Liver (tissue), 9 donors: ENCODE results near the gene RAB12. TPM values are rescaled to one million over a fixed set of nuclear protein-coding genes. Genes with fewer than 3 reads are reported as not detected.

ENCODE experiments used
- DNase-seq: peaks from one replicate; pipeline ENCODE4 v3.0.0-alpha.2; 2017; ENCODE audit warnings: low spot score
- H3K27ac ChIP-seq, 2 donors: one replicate each; pipeline ENCODE4 v1.7.0; 2013; ENCODE audit warnings: inconsistent platforms in 2 of 2, low read length in 2 of 2, control low read depth in 1 of 2, low read depth in 1 of 2, mild to moderate bottlenecking in 1 of 2
- H3K27me3 ChIP-seq, 4 donors: one replicate each; pipeline versions ENCODE4 v1.6.1 to v1.7.0; 2013; ENCODE audit warnings: low read length in 3 of 4, inconsistent platforms in 1 of 4, mild to moderate bottlenecking in 1 of 4, moderate library complexity in 1 of 4; ENCODE audit not compliant: control insufficient read depth in 4 of 4, insufficient read depth in 4 of 4
- H3K36me3 ChIP-seq, 4 donors: one replicate each; pipeline versions ENCODE4 v1.6.1 to v1.7.0; 2013; ENCODE audit warnings: low read length in 3 of 4, mild to moderate bottlenecking in 3 of 4, low read depth in 1 of 4, moderate library complexity in 1 of 4; ENCODE audit not compliant: control insufficient read depth in 4 of 4, insufficient read depth in 3 of 4
- H3K4me1 ChIP-seq, 4 donors: one replicate each; pipeline versions ENCODE4 v1.6.1 to v1.7.0; 2013; ENCODE audit warnings: low read length in 3 of 4, mild to moderate bottlenecking in 3 of 4, moderate library complexity in 1 of 4; ENCODE audit not compliant: control insufficient read depth in 4 of 4, insufficient read depth in 4 of 4
- H3K4me3 ChIP-seq, 3 donors: one replicate each; pipeline versions ENCODE4 v1.6.1 to v1.7.0; 2013; ENCODE audit warnings: low read length in 3 of 3, control low read depth in 1 of 3, low read depth in 1 of 3, mild to moderate bottlenecking in 1 of 3
- H3K9ac ChIP-seq, 2 donors: one replicate each; pipeline ENCODE4 v1.7.0; 2013; ENCODE audit warnings: low read length in 2 of 2, mild to moderate bottlenecking in 2 of 2, moderate library complexity in 2 of 2, control low read depth in 1 of 2, low read depth in 1 of 2
- H3K9me3 ChIP-seq, 4 donors: one replicate each; pipeline versions ENCODE4 v1.6.1 to v1.7.0; 2013; ENCODE audit warnings: low read length in 3 of 4; ENCODE audit not compliant: control insufficient read depth in 4 of 4
- ATF3 ChIP-seq: IDR thresholded peaks from 2 replicates; pipeline ENCODE4 v1.6.1; 2016; ENCODE audit warnings: antibody characterized with exemption
- CTCF ChIP-seq: fragments of 150-350 bp; IDR thresholded peaks from 2 replicates; pipeline ENCODE4 v1.5.1; 2017; ENCODE audit warnings: improper control_type of control experiment, low read depth, low read length; ENCODE audit not compliant: missing input control
- FOXA1 ChIP-seq: IDR thresholded peaks from 2 replicates; pipeline ENCODE4 v1.6.1; 2016; ENCODE audit warnings: antibody characterized with exemption
- FOXA2 ChIP-seq: IDR thresholded peaks from 2 replicates; pipeline ENCODE4 v1.6.1; 2016; ENCODE audit warnings: antibody characterized with exemption
- HNF4A ChIP-seq, 2 donors: conservative IDR thresholded peaks; 2 replicates each; pipeline ENCODE4 v1.6.1; 2016; ENCODE audit warnings: antibody characterized with exemption in 2 of 2, mild to moderate bottlenecking in 2 of 2
- HNF4G ChIP-seq: IDR thresholded peaks from 2 replicates; pipeline ENCODE4 v1.6.1; 2016; ENCODE audit warnings: antibody characterized with exemption
- JUND ChIP-seq, 2 donors: IDR thresholded peaks; 2 replicates each; pipeline ENCODE4 v1.6.1; 2016; ENCODE audit warnings: antibody characterized with exemption in 2 of 2
- MAX ChIP-seq: IDR thresholded peaks from 2 replicates; pipeline ENCODE4 v1.6.1; 2016; ENCODE audit warnings: antibody characterized with exemption
- RAD21 ChIP-seq, 2 donors: IDR thresholded peaks; 2 replicates each; pipeline ENCODE4 v1.6.1; 2016; ENCODE audit warnings: antibody characterized with exemption in 2 of 2, mild to moderate bottlenecking in 2 of 2
- REST ChIP-seq: IDR thresholded peaks from 2 replicates; pipeline ENCODE4 v1.6.1; 2016; ENCODE audit warnings: antibody characterized with exemption, mild to moderate bottlenecking
- RXRA ChIP-seq, 2 donors: IDR thresholded peaks; 2 replicates each; pipeline ENCODE4 v1.6.1; 2017 to 2018; ENCODE audit warnings: antibody characterized with exemption in 2 of 2, mild to moderate bottlenecking in 1 of 2
- SP1 ChIP-seq: IDR thresholded peaks from 2 replicates; pipeline ENCODE4 v1.6.1; 2018; ENCODE audit warnings: antibody characterized with exemption, mild to moderate bottlenecking
- TAF1 ChIP-seq: conservative IDR thresholded peaks from 2 replicates; pipeline ENCODE4 v1.6.1; 2016; ENCODE audit warnings: antibody characterized with exemption, mild to moderate bottlenecking
- YY1 ChIP-seq: IDR thresholded peaks from 2 replicates; pipeline ENCODE4 v1.6.1; 2016; ENCODE audit warnings: antibody characterized with exemption, mild to moderate bottlenecking
- ZBTB33 ChIP-seq: IDR thresholded peaks from 2 replicates; pipeline ENCODE4 v1.6.1; 2016; ENCODE audit warnings: antibody characterized with exemption
- WGBS: extraction: QIAGEN DNeasy Blood & Tissue Kit; methylation state at CpG from one replicate; pipeline ENCODE4 v1.1.7; 2013; 5-methylcytosine and 5-hydroxymethylcytosine counted together
- polyA plus RNA-seq, 2 donors: library from polyadenylated mRNA; stranded (reverse) in 1 of 2; unstranded in 1 of 2; fragments of 200-250 nt in 1 of 2; fragments of >200 nt in 1 of 2; fragmentation: Nextera tagmentation in 1 of 2; extraction: Ambion mirVana in 1 of 2; gene quantifications; one replicate each; pipeline versions ENCODE4 v1.2.1 to v1.2.3, GENCODE V29; 2013 to 2015
- total RNA-seq, 2 donors: library from RNA; depleted of rRNA; stranded (reverse); fragments of >200 nt; gene quantifications; one replicate each; pipeline ENCODE4 v1.2.3, GENCODE V29; 2014
- donor health status: healthy.
- donor health status: healthy.
- donor health status: healthy.
- donor health status: healthy.
- donor health status: healthy.

RAB12 gene
- total and polyA plus RNA-seq, 4 donors: 5.0 to 25.9 (median 14.9) TPM

GRCh38 chr18:8684577-8684976 is 75.3 kb downstream of the RAB12 start:
- WGBS: 96% methylated on average over 7 of the region's 7 CpGs

GRCh38 chr18:8685141-8685913 is 76.1 kb downstream of the RAB12 start:
- TF ChIP-seq RXRA (IDR thresholded peaks at IDR 0.05) (no peak), HNF4G (no peak), FOXA2 (no peak), REST (no peak), MAX (no peak), TAF1 (no peak), RAD21 (IDR thresholded peaks at IDR 0.05) (no peak), HNF4A (conservative IDR thresholded peaks at IDR 0.05) (no peak), FOXA1 (no peak), JUND (IDR thresholded peaks at IDR 0.05) (no peak), YY1 (no peak), ZBTB33 (no peak), SP1 (no peak), CTCF (no peak), ATF3 (no peak)
- H3K36me3 ChIP-seq: no peaks in the 10 kb centered on the region
- 88% methylated on average over 13 of the region's 13 CpGs for WGBS
- no peak overlapping the region for H3K9ac ChIP-seq
- H3K27ac ChIP-seq: no peak overlapping the region
- no peak for DNase-seq
- no peaks in the 10 kb centered on the region for H3K27me3 ChIP-seq
- no peak overlapping the region for H3K4me3 ChIP-seq
- H3K9me3 ChIP-seq: no peaks in the 10 kb centered on the region
- H3K4me1 ChIP-seq: peaks cover 3 to 10% (median 5%) of the 10 kb centered on the region in 4 donors

More at GRCh38 chr18:8684577-8684976, 75.3 kb downstream of the RAB12 start:
- H3K4me1 ChIP-seq: peaks cover 3 to 10% (median 5%) of the 10 kb centered on the region in 4 donors
- H3K27ac ChIP-seq: no peak overlapping the region
- no peak for TF ChIP-seq CTCF
- no peak overlapping the region for H3K4me3 ChIP-seq
- no peaks in the 10 kb centered on the region for H3K27me3 ChIP-seq
- no peaks in the 10 kb centered on the region for H3K9me3 ChIP-seq
- H3K9ac ChIP-seq: no peak overlapping the region
- H3K36me3 ChIP-seq: no peaks in the 10 kb centered on the region
- DNase-seq: no peak
